Cardiac muscle cell (in vitro differentiated cells and primary cell): ENCODE data around the gene GMPS. TPM values are rescaled to one million over a fixed set of nuclear protein-coding genes. Genes with fewer than 3 reads are reported as not detected.
A peak's percentile ranks its signal among the peaks of the same experiment; 100 is the strongest.

Experiments used
- DNase-seq, 2 donors: peaks; one replicate each; pipeline versions ENCODE4 v3.0.0 to v3.0.0-alpha.2; 2010 to 2017; ENCODE audit warnings: low read depth in 1 of 2, low spot score in 1 of 2
- H3K27ac ChIP-seq: fragments of 200-600 bp; sonication (generic); 2 replicates; pipeline ENCODE4 v1.5.1; 2016
- H3K27me3 ChIP-seq: fragments of 200-600 bp; sonication (generic); 2 replicates; pipeline ENCODE4 v1.6.0; 2016; ENCODE audit warnings: control low read depth
- H3K36me3 ChIP-seq: fragments of 200-600 bp; sonication (generic); 2 replicates; pipeline ENCODE4 v1.5.1; 2016; ENCODE audit warnings: control low read depth
- H3K4me1 ChIP-seq: fragments of 200-600 bp; sonication (generic); 2 replicates; pipeline ENCODE4 v1.8.1; 2017; ENCODE audit warnings: low read depth, mild to moderate bottlenecking, mixed run types
- H3K4me3 ChIP-seq: fragments of 200-600 bp; sonication (generic); 2 replicates; pipeline ENCODE4 v1.5.1; 2016; ENCODE audit warnings: mild to moderate bottlenecking
- H3K9me3 ChIP-seq: fragments of 200-600 bp; sonication (generic); 2 replicates; pipeline ENCODE4 v1.5.1; 2017; ENCODE audit warnings: low read depth, mild to moderate bottlenecking, control low read depth
- CTCF ChIP-seq: IDR thresholded peaks from 2 replicates; pipeline ENCODE4 v1.5.1; 2012; ENCODE audit warnings: low read depth, mild to moderate bottlenecking, low read length
- polyA plus RNA-seq: library from polyadenylated mRNA; unstranded; fragments of >200 nt; fragmentation: Nextera tagmentation; extraction: Ambion mirVana; gene quantifications from 2 replicates; pipeline ENCODE4 v1.2.1, GENCODE V29; 2016
- total RNA-seq: library from RNA; depleted of rRNA; stranded (reverse); fragments of >200 nt; gene quantifications from 2 replicates; pipeline ENCODE4 v1.2.3, GENCODE V29; 2016

The GMPS gene
- total and polyA plus RNA-seq, 2 experiments from 2014 or later, result 44.9 to 83.1 TPM

GRCh38 chr3:155871746-155872158, 1.3 kb downstream of the GMPS start:
- Histone ChIP-seq H3K9me3 (no peaks in the 10 kb centered on the region), H3K4me3 (peak overlapping the region; percentile 98), H3K27ac (peak overlapping the region; percentile 84), H3K36me3 (no peaks in the 10 kb centered on the region), H3K4me1 (peaks cover 13% of the 10 kb centered on the region), H3K27me3 (no peaks in the 10 kb centered on the region)
- no peak for DNase-seq
- no peak for TF ChIP-seq CTCF

GRCh38 chr3:155872904-155873646, 2.6 kb downstream of the GMPS start:
- Histone ChIP-seq H3K9me3 (no peaks in the 10 kb centered on the region), H3K36me3 (no peaks in the 10 kb centered on the region), H3K4me3 (no peak overlapping the region), H3K27me3 (no peaks in the 10 kb centered on the region), H3K27ac (no peak overlapping the region), H3K4me1 (peaks cover 13% of the 10 kb centered on the region)
- TF ChIP-seq CTCF, result no peak
- DNase-seq, result no peak

GRCh38 chr3:155876037-155876436, 5.6 kb downstream of the GMPS start:
- no peak for TF ChIP-seq CTCF
- peaks cover 4% of the 10 kb centered on the region for H3K4me1 ChIP-seq
- DNase-seq, result no peak
- no peaks in the 10 kb centered on the region for H3K27me3 ChIP-seq
- H3K27ac ChIP-seq, result no peak overlapping the region
- no peaks in the 10 kb centered on the region for H3K9me3 ChIP-seq
- no peaks in the 10 kb centered on the region for H3K36me3 ChIP-seq
- no peak overlapping the region for H3K4me3 ChIP-seq

- Histone ChIP-seq H3K4me3 (no peak overlapping the region), H3K27ac (no peak overlapping the region), H3K4me1 (peaks cover 4% of the 10 kb centered on the region), H3K27me3 (no peaks in the 10 kb centered on the region), H3K9me3 (no peaks in the 10 kb centered on the region), H3K36me3 (no peaks in the 10 kb centered on the region)
- DNase-seq, result no peak
- TF ChIP-seq CTCF, result no peak
Measured at GRCh38 chr3:155876503-155876902, 6.1 kb downstream of the GMPS start.

GRCh38 chr3:155880286-155880685, 9.8 kb downstream of the GMPS start:
- no peaks in the 10 kb centered on the region for H3K27me3 ChIP-seq
- TF ChIP-seq CTCF, result no peak
- no peaks in the 10 kb centered on the region for H3K9me3 ChIP-seq
- H3K4me1 ChIP-seq, result no peaks in the 10 kb centered on the region
- no peak for DNase-seq
- H3K4me3 ChIP-seq, result no peak overlapping the region
- H3K27ac ChIP-seq, result no peak overlapping the region
- H3K36me3 ChIP-seq, result no peaks in the 10 kb centered on the region
